NCI-H2171 treated with DMSO at 0.1 percent for 48 hours (cell line): ENCODE measurements around the gene ADPRS.

Experiments
- DNase-seq: peaks from one replicate; lab custom pipeline; 2025; lab: John Stamatoyannopoulos, UW

The ADPRS gene

DNA sequence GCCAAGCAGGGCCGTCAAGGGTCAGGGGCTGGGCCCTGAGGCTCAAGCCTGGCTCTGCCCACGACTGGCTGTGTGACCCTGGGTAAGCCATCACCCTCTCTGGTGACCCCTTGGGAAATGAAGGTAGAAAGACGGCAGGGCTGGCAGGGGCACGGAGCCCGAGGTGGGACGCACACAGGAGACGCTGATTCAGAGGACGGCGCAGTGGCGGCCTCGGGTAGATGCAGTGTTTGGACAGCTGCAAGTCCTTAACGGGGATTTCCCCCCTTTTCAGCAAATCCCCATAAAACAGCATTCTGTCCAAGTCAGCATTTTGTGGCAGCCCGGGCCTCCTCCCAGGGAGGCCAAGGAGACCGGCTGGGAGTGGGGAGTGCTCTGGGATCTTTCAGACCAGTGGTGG, 19.6 kb downstream of the ADPRS start:
- DNase-seq: no peak

DNA sequence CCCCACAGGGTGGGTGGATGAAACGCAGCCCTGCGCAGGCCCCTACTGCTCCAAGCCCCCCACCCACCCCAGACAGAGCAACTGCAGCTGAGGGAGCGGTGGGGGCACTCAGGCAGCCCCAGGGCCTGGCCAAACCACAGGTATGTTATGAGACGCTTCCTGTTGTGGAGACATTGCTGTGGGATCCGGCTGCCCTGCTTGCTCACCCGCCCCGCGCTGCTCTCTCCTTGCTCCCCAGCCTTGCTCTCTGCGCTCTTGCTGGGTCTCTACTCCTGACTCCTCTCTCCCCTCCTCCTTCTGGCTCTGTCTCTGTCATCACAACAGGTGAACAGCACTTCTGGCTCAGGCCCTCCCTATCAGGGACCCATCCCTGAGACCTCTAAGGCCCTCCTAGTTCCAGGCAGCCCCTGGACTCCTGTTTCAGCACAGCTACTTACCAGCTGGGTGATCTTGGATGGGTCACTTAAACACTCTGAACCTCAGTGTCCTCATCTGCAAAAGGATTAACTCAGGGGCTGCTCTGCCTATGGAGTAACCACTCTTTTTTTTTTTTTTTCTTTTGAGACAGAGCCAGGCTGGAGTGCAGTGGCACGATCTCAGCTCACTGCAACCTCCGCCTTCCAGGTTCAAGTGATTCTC, 20.5 kb downstream of the ADPRS start:
- DNase-seq: no peak

DNA sequence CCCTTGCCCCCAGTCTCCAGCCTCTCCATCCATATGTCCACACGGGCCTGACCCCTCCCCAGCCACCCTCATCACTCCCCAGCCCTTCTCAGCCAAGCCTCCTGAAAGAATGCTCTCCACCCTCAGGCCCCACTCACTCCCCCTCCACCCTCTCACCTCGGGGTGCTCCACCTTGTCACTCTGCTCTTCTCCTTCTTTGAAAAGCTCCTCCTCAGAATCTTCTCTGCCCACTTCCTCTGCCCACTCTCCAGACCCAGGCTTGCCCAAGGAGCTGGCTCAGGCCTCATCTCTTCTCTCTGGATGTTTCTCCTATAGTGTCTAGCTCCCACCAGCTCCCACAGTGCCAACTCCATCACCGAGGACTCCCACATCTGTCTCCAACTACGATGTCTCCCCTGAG, 22.5 kb downstream of the ADPRS start:
- no peak for DNase-seq

DNA sequence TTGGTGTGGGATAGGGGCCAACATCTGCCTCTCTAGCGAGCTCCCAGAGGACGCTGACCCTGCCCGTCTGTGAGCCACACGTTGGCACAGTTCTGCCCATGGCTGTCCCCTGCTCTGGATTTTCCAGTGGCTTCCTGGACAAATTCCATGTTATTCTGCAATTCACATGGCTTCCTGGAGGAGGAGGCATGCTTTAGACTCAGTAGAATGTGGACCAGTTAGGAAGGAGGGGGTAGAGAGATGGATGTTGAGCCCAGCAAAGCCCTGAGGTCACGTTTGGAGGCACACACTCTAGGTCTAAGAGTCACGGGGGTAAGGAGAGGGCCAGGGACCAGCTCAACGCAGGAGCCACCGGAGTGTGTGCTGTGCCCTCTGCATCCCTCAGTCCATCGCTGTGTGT, 24.1 kb downstream of the ADPRS start:
- DNase-seq: no peak

DNA sequence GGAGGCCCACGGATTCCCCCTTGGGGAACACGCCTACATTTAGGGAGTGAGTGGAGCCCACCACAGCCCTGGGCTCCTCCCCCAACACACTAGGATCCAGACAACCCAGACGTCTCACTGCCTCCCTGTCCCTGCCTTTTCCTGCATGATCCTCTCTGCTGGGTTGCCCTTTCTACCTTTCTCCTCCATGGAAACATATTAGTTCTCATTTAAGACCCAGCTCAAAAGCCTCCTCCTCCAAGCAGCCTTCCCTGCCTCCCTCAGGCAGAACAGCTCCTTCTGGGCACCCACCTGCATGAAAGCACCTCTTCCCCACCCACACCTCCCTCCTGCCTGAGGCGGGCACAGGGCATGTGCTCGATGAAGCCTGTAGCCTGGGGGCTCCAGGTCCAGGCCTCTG, 25.7 kb downstream of the ADPRS start:
- no peak for DNase-seq

DNA sequence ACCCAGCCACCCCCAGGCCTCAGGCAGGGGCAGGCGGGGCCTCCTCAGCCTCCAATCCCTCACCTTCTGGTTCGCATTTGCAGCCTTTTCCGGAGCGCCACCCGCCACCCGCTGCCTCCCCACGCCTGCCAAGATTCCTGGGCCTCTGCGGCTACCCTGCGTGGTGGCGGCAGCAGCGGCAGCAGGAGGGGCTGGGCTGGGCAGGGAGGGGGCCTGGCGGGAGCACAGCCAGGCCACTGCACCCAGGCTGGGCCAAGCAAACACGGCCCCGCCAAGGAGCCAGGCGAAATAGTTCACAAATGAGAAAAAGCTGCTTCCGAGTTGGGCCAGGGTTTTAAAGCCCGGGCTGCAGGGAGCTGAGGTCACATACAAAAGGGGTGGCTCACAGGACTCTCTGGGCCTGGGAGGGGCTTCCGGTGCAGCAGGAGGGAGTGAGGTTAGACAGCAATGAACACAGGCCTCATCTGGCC, 26.5 kb downstream of the ADPRS start:
- no peak for DNase-seq

DNA sequence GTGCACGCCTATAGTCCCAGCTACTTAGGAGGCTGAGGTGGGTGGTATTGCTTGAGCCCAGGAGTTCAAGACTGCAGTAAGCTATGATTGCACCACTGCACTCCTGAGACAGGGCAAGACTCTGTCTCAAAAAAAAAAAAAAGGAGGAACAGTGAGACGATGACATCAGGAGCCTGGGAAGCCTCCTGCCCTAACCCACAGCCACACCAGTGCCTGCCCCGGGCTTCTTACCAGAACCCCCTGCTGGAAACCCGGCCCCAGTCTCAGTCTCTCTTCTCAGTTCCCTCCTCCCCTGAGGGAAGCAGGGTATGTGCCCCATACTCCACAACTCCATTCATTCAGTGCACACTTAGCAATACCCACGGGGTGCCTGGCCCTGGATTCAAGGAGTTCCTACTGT, 27.2 kb downstream of the ADPRS start:
- no peak for DNase-seq

DNA sequence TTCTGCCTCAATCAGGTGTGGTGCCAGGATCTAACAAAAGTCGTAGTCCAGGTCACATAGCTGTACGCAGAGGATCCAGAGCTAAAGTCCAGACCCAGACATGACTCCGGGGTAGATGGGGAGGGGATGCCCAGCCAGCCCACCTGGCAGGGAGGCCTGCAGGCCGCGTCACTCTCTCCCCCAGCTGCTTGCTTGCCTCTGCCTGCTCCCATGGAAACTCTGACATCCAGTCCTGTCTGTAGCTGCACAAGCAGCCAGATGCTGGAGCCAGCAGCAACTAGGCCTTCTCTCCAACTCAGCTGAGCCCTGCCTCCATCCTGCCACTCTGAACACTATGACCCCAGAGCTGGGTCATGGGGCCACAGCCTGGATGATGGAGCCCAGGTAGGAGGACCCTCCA, 28.2 kb downstream of the ADPRS start:
- no peak for DNase-seq

DNA sequence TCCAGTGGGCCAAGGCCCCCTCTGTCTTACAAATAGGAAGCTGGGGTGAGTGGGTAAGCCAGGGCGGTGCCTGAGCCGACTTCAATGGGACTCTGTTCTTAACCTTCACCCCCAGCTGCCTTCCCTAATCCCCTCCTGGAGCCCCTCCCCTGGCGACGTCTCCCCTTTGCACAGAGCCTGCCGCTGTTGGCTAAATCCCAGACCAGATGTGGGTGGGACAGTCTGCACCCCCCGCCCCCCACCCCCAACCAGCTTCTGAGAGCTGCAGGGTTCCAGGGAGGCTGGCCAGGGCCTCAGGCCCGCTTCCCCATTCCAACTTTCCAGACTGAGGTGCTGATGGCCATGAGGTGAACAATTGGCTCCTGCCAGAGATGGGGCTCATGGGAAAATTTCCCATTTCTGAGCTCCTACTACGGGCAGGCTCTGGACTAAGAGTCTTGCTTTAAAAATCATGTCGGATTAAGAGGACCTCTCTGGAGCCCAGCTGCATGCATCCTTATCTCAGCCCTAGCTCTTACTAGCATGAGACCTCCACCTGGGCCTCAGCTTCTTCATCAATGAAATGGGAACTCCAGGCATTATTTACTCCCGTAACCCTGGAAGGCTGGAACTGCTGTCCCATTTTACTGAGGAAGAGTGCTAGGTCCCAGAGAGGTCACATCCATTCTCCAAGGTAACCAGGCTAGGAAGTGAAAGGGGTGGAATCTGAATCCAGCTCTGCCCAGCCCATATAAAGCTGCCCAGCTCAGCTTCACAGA, 29.9 kb downstream of the ADPRS start:
- no peak for DNase-seq

DNA sequence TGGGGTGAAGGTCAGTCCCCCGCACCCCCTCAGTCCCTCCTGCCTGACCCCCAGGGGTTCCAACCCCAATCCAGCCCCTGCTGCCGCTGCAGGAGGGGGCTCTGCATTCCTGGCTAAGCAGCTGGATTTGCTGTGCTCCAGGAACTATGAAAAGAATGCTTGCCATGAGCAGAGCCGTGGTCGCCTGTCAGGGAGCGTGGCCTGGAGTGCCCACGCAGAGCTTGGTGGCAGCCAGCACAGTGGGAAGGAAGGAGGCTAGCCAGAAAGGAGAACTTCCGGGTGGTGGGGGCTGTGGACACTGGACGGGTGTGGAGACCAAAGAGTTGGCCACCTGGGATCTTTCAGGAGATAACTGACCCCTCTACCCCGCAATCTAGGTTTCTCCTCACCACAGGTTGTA, 30.8 kb downstream of the ADPRS start:
- no peak for DNase-seq

DNA sequence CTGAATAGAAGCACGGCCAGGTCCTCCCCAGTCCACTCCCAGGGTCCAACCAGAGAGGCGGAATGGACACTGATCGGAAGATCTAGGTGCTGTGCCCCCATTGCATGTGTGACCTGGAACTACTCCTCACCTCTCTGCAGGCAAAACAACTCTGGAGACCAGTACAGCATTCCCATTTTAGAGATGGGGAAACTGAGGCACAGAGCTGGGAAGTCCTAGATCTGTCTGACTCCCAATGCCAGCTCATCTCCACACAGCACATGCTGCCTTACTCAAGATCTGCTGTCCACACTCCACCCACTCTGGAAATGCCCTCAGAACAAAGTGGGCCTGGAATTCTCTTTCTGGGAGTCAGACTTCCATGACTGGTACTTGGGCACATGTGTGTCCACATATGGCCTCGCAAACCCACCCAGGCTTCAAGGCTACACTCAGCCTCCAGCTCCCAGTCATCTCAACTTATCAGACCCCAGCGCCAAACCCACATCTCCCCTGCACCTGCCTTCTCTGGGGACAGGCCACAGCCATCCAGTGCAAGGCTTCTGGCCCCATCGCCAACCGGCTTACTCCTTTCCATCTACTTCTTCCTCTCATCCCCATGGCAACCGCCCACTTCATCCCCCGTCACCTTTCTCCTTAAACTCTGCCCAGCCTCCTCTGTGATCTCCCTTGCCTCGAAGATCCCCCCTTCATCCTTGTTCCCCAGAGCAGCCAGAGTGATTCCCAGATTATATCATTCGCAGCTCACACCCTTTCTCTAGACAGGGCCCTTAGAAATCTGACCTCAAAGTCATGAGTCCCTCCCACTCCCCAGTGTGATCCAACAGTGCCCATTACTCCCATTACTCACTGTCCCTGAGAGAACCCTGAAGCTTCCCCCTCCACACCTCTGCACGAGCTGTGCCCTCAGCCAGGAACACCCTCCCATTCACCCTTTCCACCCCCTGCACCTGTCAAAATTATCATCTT, 33.7 kb downstream of the ADPRS start:
- DNase-seq: no peak

DNA sequence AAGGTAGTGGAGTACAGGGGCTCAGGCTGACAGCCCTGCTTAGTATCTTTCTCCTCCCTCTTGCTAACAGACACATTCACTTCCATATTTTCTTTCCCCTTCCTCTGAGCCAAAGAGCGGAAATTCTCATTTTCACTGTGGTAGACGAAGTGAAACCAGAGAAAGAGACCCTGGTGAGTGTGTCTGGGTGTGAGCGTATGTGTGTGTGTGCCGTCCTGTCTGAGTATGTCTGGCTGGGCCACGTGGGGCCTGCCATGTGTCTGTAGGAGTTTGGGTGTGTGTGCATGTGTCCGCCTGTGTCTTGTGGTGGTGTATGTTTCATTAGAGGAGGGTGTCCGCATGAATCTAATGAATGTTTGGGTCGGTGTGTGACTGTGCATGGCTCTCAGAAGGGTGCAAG, 34.7 kb downstream of the ADPRS start:
- no peak for DNase-seq

DNA sequence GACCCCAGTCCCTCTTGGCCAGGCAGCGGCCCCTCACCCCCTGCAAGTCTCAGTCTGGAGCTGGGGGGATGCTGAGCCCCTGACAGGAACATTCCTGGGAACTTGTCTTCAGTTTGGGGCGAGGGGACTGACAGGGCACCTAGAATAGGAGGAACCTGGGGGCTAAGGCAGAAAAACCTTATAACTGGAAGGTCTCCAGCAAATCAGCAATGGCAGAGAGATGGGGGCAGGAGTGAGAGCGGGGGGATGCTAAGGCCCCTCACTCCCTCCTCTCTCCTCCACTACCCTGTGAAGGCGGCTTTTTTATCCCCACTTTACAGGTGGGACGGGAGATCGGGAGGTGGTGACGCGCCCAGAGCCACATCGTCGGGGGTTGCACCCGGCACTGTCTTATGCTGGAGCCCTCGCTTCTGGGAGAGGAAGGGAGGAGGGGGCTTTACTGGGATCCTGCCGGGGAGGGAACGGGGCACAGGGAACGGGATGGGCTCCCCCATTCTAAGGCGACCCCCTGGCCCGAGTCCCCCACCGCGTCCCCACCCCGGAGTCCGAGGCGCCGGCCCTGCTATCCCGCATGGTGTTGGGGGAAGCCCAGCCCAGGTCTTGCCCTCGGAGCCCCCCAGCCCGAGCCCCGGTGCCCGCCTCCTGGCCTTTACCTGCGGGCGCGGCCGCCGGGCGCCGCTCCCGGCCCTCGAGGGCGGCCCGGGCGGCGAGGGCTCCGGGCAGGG, 35.9 kb downstream of the ADPRS start:
- DNase-seq: no peak

DNA sequence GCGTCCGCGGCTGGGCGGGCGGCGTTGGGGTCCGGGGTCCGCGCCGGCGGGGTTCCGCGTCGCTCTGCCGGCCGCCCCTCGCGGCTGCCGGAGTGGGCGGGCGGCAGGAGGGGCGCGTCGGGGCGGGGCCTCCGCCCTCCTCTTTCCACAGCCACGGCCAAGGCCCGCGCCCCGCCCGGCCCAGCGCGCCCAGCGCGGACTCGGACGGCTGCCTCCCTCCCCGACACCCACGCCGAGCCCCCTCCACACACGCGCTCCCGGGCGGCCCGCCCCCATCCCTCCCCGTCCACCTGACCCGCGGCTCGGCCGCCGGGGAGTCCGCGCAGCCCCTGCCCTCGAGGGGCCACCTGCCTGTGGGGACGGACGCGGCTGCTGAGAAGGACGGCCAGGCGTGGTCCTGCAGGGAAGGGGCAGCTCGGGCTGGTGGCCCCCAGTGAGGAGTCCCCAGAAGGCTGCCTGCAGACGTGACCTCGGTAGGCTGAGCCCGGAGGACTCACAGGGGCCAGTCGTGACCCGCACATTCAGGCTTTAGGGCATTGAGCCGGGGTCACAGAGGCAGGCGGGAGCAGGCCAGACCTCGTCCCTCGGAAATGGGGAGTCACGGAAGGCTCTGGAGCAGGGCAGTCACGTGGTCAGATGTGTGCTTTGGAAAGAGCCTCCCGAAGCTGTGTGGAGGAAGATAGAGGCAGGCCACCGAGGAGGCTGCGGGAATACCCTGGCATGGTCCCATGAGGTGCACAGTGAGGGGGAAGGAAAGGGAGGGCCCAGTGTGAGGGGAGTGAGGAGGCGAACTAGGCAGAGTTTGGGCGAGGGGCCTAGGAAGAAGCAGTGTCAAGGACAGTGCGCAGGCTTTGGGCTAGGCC, 36.7 kb downstream of the ADPRS start, which contains the start of gene COL8A2:
COL8A2 (minus strand) TSS at position 94 of the 863 bp plus-strand sequence. CDS start 24,980 bp downstream, outside the sequence.
- DNase-seq: no peak

DNA sequence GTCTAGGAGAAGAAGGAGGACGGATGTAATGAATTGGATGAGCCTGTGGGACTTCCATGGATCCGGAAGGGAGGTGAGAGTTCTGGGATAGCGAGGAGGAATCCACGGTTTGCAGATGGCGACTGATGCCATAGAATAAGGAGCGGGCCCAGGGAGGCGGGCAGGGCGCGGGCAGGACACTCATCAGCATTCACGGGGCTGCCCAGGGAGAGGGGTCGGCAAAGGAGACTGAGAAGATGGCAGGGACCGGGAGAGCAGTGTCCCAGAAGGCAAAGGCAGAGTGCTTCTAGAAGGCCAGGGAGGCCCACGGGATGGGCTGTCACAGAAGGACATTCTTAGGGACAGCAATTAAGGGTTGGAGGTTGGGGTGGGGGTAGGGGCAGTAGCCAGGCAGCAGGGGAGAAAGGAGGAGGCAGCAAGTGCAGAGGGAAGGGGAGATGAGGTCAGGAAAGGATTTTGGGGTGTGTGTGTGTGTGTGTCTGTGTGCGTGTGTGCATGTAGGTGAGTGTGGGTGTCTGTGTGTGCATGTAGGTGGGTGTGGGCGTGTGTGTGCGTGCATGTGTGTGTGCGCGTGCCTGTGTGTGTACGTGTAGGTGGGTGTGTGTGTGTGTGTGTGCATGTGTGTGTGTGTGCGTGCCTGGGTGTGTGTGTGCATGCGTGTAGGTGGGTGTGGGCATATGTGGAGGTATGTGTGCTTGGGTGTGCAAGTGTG, 37.5 kb downstream of the ADPRS start:
- no peak for DNase-seq

DNA sequence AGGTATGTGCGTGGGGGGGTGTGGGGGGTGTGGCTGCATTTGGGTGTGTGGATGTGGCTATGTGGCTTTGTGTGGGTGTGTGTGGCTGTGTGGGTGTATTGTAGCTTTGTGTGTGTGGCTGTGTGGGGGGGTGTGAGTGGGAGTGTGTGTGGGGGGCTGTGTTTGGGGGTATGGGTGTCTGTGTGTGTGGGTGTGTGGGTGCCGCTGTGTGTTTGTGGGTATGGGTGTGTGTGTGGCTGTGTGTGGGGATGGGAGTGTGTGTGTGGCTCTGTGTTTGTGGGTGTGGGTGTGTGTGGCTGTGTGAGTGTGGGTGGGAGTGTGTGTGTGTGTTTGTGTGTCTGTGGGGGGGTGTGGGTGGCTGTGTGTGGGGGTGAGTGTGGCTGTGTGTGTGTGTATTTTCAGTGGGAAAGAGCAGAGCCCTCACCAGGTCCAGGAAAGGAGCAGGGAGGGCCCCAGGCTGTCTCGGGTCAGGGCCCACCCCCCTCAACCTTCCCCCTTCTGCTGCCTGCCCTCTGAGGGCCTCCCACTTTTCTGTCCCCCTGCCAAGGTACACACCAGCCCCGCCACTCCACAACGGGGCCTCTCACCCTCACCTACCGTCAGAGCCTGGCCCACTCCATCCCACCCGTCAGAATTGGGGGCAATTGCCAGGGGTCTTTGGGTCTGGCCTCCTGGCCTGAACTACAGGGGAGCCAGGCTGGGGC, 38.3 kb downstream of the ADPRS start:
- DNase-seq: no peak

DNA sequence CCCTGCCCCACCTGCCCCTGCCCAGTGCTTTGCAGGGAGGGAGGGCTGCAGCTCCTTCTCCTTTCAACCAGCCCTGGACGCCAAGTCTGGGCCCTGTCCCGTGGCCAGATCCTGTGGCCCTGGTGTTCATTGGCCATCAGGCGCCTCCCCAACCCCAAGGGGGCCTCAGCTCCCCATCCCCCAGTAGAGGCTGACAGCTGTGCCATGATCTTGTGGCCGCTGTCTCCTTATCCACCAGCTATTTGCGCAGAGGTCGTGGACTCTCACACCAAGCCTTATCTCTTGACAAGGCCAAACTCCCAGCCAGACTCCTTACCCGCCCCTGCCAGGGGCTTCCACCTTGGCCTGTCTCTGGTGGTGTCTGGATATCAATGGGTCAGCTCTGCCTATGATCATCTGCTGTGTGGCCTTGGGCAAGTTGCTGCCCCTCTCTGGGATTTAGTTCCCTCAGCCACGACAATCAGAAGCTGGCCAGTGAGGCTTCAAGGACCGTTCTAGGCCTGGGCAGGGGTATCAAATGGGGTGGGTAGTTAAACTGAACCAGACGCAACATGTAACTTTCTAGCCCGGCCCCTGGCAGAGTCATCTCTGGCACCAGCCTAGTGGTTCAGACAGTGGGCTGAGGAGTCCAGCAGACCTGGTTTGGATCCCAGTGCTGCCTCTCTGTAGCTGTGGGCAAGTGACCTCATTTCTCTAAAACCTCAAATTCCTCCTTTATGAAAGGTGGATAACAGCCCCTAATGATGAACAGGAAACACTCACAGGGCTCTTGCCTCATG, 39.6 kb downstream of the ADPRS start:
- DNase-seq: no peak

DNA sequence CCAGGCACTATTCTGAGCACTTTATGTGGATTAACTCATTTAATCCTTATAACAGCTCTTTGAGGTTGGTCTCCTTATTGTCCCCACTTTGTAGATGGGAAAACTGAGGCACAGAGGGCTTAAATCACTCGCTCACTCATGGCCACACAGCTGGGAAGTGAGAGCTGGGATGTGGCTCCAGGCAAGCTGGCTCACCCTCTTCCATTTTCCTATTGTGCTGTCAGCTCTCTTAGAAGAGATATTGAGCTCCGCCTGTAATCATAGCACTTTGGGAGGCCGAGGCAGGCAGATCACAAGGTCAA, 40.2 kb downstream of the ADPRS start:
- no peak for DNase-seq

DNA sequence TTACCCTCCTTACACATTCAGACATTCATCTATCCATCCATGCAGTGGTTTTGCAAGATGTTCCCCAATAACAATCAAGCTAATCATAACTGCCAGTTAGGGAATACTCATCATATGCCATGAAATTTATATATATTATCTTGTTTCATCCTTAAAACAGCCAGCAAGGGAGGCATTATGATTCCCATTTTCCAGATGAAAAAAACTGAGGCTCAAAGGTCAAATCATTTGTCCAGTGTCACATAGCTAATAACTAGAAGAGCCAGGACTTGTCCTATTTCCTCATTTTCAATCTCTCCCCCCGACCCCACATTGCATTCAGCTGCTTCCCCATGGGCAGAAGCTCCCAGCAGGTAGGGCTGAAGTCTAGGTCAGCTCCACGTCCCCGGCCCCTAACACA, 43.3 kb downstream of the ADPRS start:
- no peak for DNase-seq
